Astrocyte (in vitro differentiated cells and primary cell): ENCODE results near the gene FER.

Source experiments
- CTCF ChIP-seq: IDR thresholded peaks from 2 replicates; pipeline ENCODE4 v1.5.1; 2011; ENCODE audit warnings: low read depth, mild to moderate bottlenecking, inconsistent platforms, low read length, moderate library complexity; ENCODE audit not compliant: insufficient read depth
- EZH2 ChIP-seq: IDR thresholded peaks from 2 replicates; pipeline ENCODE4 v1.6.1; 2012; ENCODE audit warnings: mild to moderate bottlenecking, low read length, inconsistent platforms; ENCODE audit not compliant: insufficient read depth

GRCh38 chr5:109022056-109022455 is 274.4 kb downstream of the FER start:
- TF ChIP-seq EZH2 (no peak), CTCF (no peak)
